PC-3 (cell line): ENCODE data around the gene ZNF615. TPM values are rescaled to one million over a fixed set of nuclear protein-coding genes. Genes with fewer than 3 reads are reported as not detected.
"Not testable (repeated sequence)": the region's sequence is repeated elsewhere in the genome, so short reads cannot be mapped to it uniquely, and the experiment has no call there.

Source experiments
- ATAC-seq: fragments of 200-7000 bp; cut with Tn5 transposase; 2 replicates; pipeline ENCODE4 v1.9.1; 2020; ENCODE audit warnings: mild to moderate bottlenecking, moderate library complexity
- BruUV-seq: library from RNA; stranded (reverse); fragments of 400-500 nt; replicated peaks from 2 replicates; lab custom pipeline; 2021; lab: Mats Ljungman, UMichigan
- CTCF ChIA-PET: fragments of 300-600 bp; sonication (Branson Sonifier 250); formaldehyde crosslinking; loops from one replicate; lab custom pipeline; 2022; ENCODE audit warnings: antibody characterized with exemption; lab: Charles Lee
- POLR2A ChIA-PET: fragments of 300-600 bp; sonication (Branson Sonifier 250); formaldehyde crosslinking; loops from one replicate; lab custom pipeline; 2022; ENCODE audit warnings: antibody characterized with exemption; ENCODE audit not compliant: unreplicated experiment; lab: Charles Lee
- DNase-seq: peaks from one replicate; pipeline ENCODE4 v3.0.0-alpha.2; 2015
- H2AFZ ChIP-seq: fragments of 300-600 bp; sonication (generic); 2 replicates; pipeline ENCODE4 v1.6.0; 2016; ENCODE audit warnings: antibody characterized with exemption, low read length
- H3F3A ChIP-seq: fragments of 300-600 bp; sonication (generic); one replicate; pipeline ENCODE4 v1.6.0; 2017; ENCODE audit warnings: antibody characterized with exemption, low read length, control low read depth, mild to moderate bottlenecking; ENCODE audit not compliant: unreplicated experiment
- H3K27ac ChIP-seq: fragments of 300-600 bp; sonication (generic); 2 replicates; pipeline ENCODE4 v1.5.1; 2016; ENCODE audit warnings: mild to moderate bottlenecking, low read length
- H3K27me3 ChIP-seq: fragments of 300-600 bp; sonication (generic); 2 replicates; pipeline ENCODE4 v1.6.1; 2016; ENCODE audit warnings: low read length, mixed read lengths
- H3K36me3 ChIP-seq: fragments of 300-600 bp; sonication (generic); 2 replicates; pipeline ENCODE4 v1.6.1; 2016; ENCODE audit warnings: low read depth, mixed run types, low read length, mixed read lengths
- H3K4me1 ChIP-seq: fragments of 300-600 bp; sonication (generic); 2 replicates; pipeline ENCODE4 v1.5.1; 2016; ENCODE audit warnings: low read length; ENCODE audit not compliant: insufficient read depth
- H3K4me2 ChIP-seq: fragments of 300-600 bp; sonication (generic); 2 replicates; pipeline ENCODE4 v1.6.0; 2016; ENCODE audit warnings: low read length
- H3K4me3 ChIP-seq: fragments of 300-600 bp; sonication (generic); 2 replicates; pipeline ENCODE4 v1.5.1; 2016; ENCODE audit warnings: mild to moderate bottlenecking, low read length, mixed read lengths
- H3K79me2 ChIP-seq: fragments of 300-600 bp; sonication (generic); 2 replicates; pipeline ENCODE4 v1.6.1; 2017; ENCODE audit warnings: low read length, mixed read lengths
- H3K9ac ChIP-seq: fragments of 300-600 bp; sonication (generic); 2 replicates; pipeline ENCODE4 v1.6.0; 2016; ENCODE audit warnings: mild to moderate bottlenecking, low read length
- H3K9me2 ChIP-seq: fragments of 300-600 bp; sonication (generic); replicated peaks from 2 replicates; pipeline ENCODE4 v1.6.1; 2016; ENCODE audit warnings: mixed run types, low read length, mixed read lengths
- H3K9me3 ChIP-seq: fragments of 300-600 bp; sonication (generic); 2 replicates; pipeline ENCODE4 v1.6.1; 2016; ENCODE audit warnings: low read length, mixed read lengths
- H4K20me1 ChIP-seq: fragments of 300-600 bp; sonication (generic); 2 replicates; pipeline ENCODE4 v1.6.1; 2016; ENCODE audit warnings: low read length, mixed read lengths
- EZH2 ChIP-seq: fragments of 300-600 bp; sonication (generic); IDR thresholded peaks from one replicate; pipeline ENCODE4 v1.6.1; 2017; ENCODE audit warnings: antibody characterized with exemption, mild to moderate bottlenecking, low read length; ENCODE audit not compliant: unreplicated experiment
- EZH2phosphoT487 ChIP-seq: fragments of 300-600 bp; sonication (generic); IDR thresholded peaks from 2 replicates; pipeline ENCODE4 v1.6.1; 2018; ENCODE audit warnings: mild to moderate bottlenecking, antibody characterized with exemption, low read length, borderline replicate concordance
- intact Hi-C: fragments of 100-400 bp; cut with micrococcal nuclease; formaldehyde crosslinking; loops from 2 replicates; pipeline ENCODE4 v1.9.0; 2023
- total RNA-seq: library from RNA; depleted of rRNA; stranded (reverse); fragments of >200 nt; gene quantifications from 2 replicates; pipeline ENCODE4 v1.2.3, GENCODE V29; 2014
- TF ChIP-seq, protein P1 (sequence below): fragments of 300-600 bp; sonication (generic); conservative IDR thresholded peaks from 2 replicates; pipeline ENCODE4 v1.5.1; 2017; ENCODE audit warnings: antibody characterized with exemption, low read depth, mild to moderate bottlenecking, low read length

The ZNF615 gene
- total RNA-seq, 1 experiment from 2014 or later: 5.5 TPM

DNA sequence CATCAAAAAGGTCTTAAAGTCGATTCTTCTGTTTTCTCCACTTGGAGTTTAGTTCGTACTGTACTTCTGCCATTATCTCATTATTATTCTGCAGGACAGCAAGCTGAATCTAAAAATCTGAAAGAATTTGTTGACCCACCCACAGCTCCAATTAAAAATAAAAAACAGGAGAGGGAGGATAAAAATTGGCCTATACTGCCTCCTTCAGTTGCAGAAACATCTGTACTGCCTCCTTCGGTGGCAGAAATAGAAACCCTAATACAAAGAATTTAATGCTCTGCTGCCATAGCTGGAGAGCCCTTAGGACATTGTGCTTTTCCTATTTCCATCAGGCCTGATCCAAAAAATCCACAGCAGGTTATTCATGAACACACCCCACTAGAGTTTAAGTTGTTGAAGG lies 31.2 kb downstream of the ZNF615 start:
- Histone ChIP-seq H3K9ac (no peak overlapping the region), H4K20me1 (no peaks in the 10 kb centered on the region), H2AFZ (no peak overlapping the region), H3K4me2 (no peak overlapping the region), H3K36me3 (peaks cover 97% of the 10 kb centered on the region), H3K4me3 (no peak overlapping the region), H3F3A (no peaks in the 10 kb centered on the region), H3K4me1 (no peaks in the 10 kb centered on the region), H3K27ac (no peak overlapping the region), H3K9me3 (peaks cover 76% of the 10 kb centered on the region), H3K9me2 (no peaks in the 10 kb centered on the region), H3K79me2 (peaks cover 7% of the 10 kb centered on the region), H3K27me3 (no peaks in the 10 kb centered on the region)
- DNase-seq: no peak
- ATAC-seq: no peak
- TF ChIP-seq, protein P1, sequence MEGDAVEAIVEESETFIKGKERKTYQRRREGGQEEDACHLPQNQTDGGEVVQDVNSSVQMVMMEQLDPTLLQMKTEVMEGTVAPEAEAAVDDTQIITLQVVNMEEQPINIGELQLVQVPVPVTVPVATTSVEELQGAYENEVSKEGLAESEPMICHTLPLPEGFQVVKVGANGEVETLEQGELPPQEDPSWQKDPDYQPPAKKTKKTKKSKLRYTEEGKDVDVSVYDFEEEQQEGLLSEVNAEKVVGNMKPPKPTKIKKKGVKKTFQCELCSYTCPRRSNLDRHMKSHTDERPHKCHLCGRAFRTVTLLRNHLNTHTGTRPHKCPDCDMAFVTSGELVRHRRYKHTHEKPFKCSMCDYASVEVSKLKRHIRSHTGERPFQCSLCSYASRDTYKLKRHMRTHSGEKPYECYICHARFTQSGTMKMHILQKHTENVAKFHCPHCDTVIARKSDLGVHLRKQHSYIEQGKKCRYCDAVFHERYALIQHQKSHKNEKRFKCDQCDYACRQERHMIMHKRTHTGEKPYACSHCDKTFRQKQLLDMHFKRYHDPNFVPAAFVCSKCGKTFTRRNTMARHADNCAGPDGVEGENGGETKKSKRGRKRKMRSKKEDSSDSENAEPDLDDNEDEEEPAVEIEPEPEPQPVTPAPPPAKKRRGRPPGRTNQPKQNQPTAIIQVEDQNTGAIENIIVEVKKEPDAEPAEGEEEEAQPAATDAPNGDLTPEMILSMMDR: no peak
- no peak for TF ChIP-seq EZH2
- TF ChIP-seq EZH2phosphoT487: no peak
- intact Hi-C loops: no loop called here
- CTCF ChIA-PET: no interaction called here
- BruUV-seq: no TSS peak
- POLR2A ChIA-PET: no interaction called here

DNA sequence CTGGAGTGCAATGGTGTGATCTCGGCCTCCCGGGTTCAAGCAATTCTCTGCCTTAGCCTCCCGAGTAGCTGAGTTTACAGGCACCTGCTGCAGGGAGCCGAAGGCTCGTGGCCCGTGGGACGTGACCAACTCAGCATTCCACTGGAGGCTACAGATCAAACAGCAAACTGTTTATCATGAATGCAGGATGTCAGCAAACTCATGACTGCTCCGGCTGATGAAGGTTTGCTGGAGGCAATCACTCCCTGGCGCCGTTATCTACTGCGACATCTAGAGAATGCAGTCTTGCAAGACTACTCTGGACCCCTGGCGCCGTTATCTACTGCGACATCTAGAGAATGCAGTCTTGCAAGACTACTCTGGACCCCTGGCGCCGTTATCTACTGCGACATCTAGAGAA lies 32.2 kb downstream of the ZNF615 start:
- H3F3A ChIP-seq, ATAC-seq, H4K20me1 ChIP-seq, H2AFZ ChIP-seq, CTCF ChIA-PET, H3K9ac ChIP-seq, H3K4me2 ChIP-seq, H3K27ac ChIP-seq, DNase-seq, H3K4me3 ChIP-seq, H3K27me3 ChIP-seq, BruUV-seq, H3K9me2 ChIP-seq, H3K79me2 ChIP-seq, POLR2A ChIA-PET, H3K4me1 ChIP-seq: not testable (repeated sequence)
- intact Hi-C loops: loop anchor here (1.0 kb wide), 1 partner anchor 31 kb away; no protein-coding TSS in a partner anchor
- Histone ChIP-seq H3K9me3 (peaks cover 77% of the 10 kb centered on the region), H3K36me3 (peaks cover 97% of the 10 kb centered on the region)

DNA sequence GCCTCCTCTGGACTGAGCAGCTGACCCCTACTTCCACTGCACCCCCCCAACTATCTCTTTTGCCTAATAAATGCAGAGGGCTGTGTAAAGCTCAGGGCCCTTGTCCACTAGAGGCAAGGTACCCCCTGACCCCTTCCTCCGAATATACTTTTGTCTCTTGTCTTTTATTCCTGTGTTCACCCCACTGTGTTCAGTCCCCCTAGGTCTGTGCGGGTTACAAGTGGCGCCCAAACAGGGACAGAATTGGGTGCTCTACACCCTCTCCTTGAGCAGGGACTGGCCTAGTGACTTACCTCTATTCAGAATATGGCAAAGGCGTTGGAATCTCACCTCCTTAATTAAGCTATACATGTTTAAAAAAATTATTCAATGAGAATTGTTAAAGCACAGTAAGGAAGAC lies 36.4 kb downstream of the ZNF615 start:
- Histone ChIP-seq H4K20me1 (no peaks in the 10 kb centered on the region), H3K9me2 (no peaks in the 10 kb centered on the region), H3K9ac (no peak overlapping the region), H3K4me3 (no peak overlapping the region), H3K27me3 (no peaks in the 10 kb centered on the region), H3K79me2 (no peaks in the 10 kb centered on the region), H3K4me1 (no peaks in the 10 kb centered on the region), H3K36me3 (peaks cover 94% of the 10 kb centered on the region), H3K4me2 (no peak overlapping the region), H3F3A (no peaks in the 10 kb centered on the region), H3K9me3 (peaks cover 64% of the 10 kb centered on the region), H3K27ac (no peak overlapping the region), H2AFZ (no peak overlapping the region)
- DNase-seq (no peak), ATAC-seq (no peak)
- POLR2A ChIA-PET: no interaction called here
- intact Hi-C loops: no loop called here
- no TSS peak for BruUV-seq
- no peak for TF ChIP-seq EZH2
- TF ChIP-seq EZH2phosphoT487: no peak
- TF ChIP-seq, protein P1: no peak
- CTCF ChIA-PET: no interaction called here
